K562 (cell line): Measurements from ENCODE around the gene ARHGDIA. TPM values are rescaled to one million over a fixed set of nuclear protein-coding genes. Genes with fewer than 3 reads are reported as not detected.

Experiments used
- ASH1L ChIP-seq: fragments of 450-650 bp; IDR thresholded peaks from 2 replicates; pipeline ENCODE4 v1.6.1; 2018; ENCODE audit warnings: borderline replicate concordance, mild to moderate bottlenecking, low read depth; ENCODE audit not compliant: partially characterized antibody
- ATF1 ChIP-seq, 2 experiments: fragments of 450-650 bp in 1 of 2; IDR thresholded peaks; 2 replicates each; pipeline ENCODE4 v1.6.1; 2016; ENCODE audit warnings: missing compliant biosample characterization in 1 of 2, missing genetic modification characterization in 1 of 2
- CHD1 ChIP-seq: fragments of 200-600 bp; sonication (generic); IDR thresholded peaks from one replicate; pipeline ENCODE4 v1.6.1; 2012; ENCODE audit warnings: mild to moderate bottlenecking, moderate library complexity, low read length, inconsistent platforms
- CREM ChIP-seq: IDR thresholded peaks from 2 replicates; pipeline ENCODE4 v1.6.1; 2014; ENCODE audit warnings: antibody characterized with exemption, low read depth
- DMBX1 ChIP-seq: fragments of 250-450 bp; sonication (Bioruptor Pico); IDR thresholded peaks from 2 replicates; pipeline ENCODE4 v1.8.0; 2022; ENCODE audit warnings: inconsistent platforms, mild to moderate bottlenecking, moderate library complexity, borderline replicate concordance
- ETS2 ChIP-seq: IDR thresholded peaks from 2 replicates; pipeline ENCODE4 v1.6.1; 2016; ENCODE audit warnings: borderline replicate concordance, missing genetic modification characterization, mild to moderate bottlenecking, moderate library complexity, missing compliant biosample characterization; ENCODE audit not compliant: poor library complexity, severe bottlenecking
- FOXA3 ChIP-seq, 2 experiments: fragments of 450-650 bp in 1 of 2; sonication (generic) in 1 of 2; formaldehyde crosslinking; IDR thresholded peaks in 1 of 2; conservative IDR thresholded peaks in 1 of 2; 2 replicates each; pipeline versions ENCODE4 v1.4.0 to v1.8.0; 2020 to 2022; ENCODE audit warnings: mild to moderate bottlenecking in 2 of 2, missing genetic modification reagents in 1 of 2
- GABPA ChIP-seq: fragments of 200-800 bp; sonication (Bioruptor generic); conservative IDR thresholded peaks from 2 replicates; pipeline ENCODE4 v1.6.1; 2016; ENCODE audit warnings: low read depth, missing genetic modification characterization, missing compliant biosample characterization
- NEUROD1 ChIP-seq: fragments of 150-350 bp; IDR thresholded peaks from 2 replicates; pipeline ENCODE4 v1.6.1; 2014; ENCODE audit warnings: borderline replicate concordance, low read length, low read depth; ENCODE audit not compliant: partially characterized antibody
- RREB1 ChIP-seq: fragments of 250-450 bp; sonication (Bioruptor Pico); IDR thresholded peaks from 2 replicates; pipeline ENCODE4 v1.4.0; 2020
- ZNF316 ChIP-seq: fragments of 450-650 bp; IDR thresholded peaks from 2 replicates; pipeline ENCODE4 v1.6.1; 2016
- ZNF57 ChIP-seq: fragments of 450-650 bp; formaldehyde crosslinking; IDR thresholded peaks from 2 replicates; pipeline ENCODE4 v1.4.0; 2020; ENCODE audit warnings: mild to moderate bottlenecking, moderate library complexity
- ZSCAN32 ChIP-seq: fragments of 450-650 bp; formaldehyde crosslinking; IDR thresholded peaks from 2 replicates; pipeline ENCODE4 v1.4.0; 2020; ENCODE audit warnings: mild to moderate bottlenecking, moderate library complexity
- polyA plus RNA-seq, 8 experiments: library from polyadenylated mRNA; depleted of rRNA in 4 of 8; stranded (reverse) in 5 of 8; unstranded in 3 of 8; fragments of >200 nt; fragmentation: Nextera tagmentation in 2 of 8; fragmentation: Illumina TruSeq in 1 of 8; extraction: Ambion mirVana in 2 of 8; extraction: Trizol in 1 of 8; gene quantifications; 2 replicates each; pipeline versions ENCODE4 v1.2.1 to v1.2.3, GENCODE V29; 2011 to 2014; ENCODE audit warnings: inconsistent platforms in 1 of 8, missing spikeins in 1 of 8
- total RNA-seq, 7 experiments: library from RNA; depleted of rRNA in 6 of 7; stranded (reverse); fragments of >200 nt in 6 of 7; fragmentation: Illumina TruSeq in 2 of 7; extraction: Trizol in 2 of 7; gene quantifications; 2 replicates each; pipeline versions ENCODE4 v1.2.1 to v1.2.3, GENCODE V29; 2011 to 2021; ENCODE audit warnings: low replicate concordance in 1 of 7
- TF ChIP-seq, protein P1 (sequence below): fragments of 250-450 bp; sonication (Bioruptor Pico); IDR thresholded peaks from 2 replicates; pipeline ENCODE4 v1.4.0; 2020; ENCODE audit warnings: mild to moderate bottlenecking, moderate library complexity
- TF ChIP-seq, protein P2 (sequence below): sonication (generic); formaldehyde crosslinking; IDR thresholded peaks from 2 replicates; pipeline ENCODE4 v1.8.1; 2023; ENCODE audit warnings: mild to moderate bottlenecking, missing genetic modification reagents

ARHGDIA gene
- total and polyA plus RNA-seq, 9 of the 15 experiments (the other 6 are each of a cell fraction or from before 2014, with no cell fraction given): 9.6 to 340 (median 97.6) TPM

DNA sequence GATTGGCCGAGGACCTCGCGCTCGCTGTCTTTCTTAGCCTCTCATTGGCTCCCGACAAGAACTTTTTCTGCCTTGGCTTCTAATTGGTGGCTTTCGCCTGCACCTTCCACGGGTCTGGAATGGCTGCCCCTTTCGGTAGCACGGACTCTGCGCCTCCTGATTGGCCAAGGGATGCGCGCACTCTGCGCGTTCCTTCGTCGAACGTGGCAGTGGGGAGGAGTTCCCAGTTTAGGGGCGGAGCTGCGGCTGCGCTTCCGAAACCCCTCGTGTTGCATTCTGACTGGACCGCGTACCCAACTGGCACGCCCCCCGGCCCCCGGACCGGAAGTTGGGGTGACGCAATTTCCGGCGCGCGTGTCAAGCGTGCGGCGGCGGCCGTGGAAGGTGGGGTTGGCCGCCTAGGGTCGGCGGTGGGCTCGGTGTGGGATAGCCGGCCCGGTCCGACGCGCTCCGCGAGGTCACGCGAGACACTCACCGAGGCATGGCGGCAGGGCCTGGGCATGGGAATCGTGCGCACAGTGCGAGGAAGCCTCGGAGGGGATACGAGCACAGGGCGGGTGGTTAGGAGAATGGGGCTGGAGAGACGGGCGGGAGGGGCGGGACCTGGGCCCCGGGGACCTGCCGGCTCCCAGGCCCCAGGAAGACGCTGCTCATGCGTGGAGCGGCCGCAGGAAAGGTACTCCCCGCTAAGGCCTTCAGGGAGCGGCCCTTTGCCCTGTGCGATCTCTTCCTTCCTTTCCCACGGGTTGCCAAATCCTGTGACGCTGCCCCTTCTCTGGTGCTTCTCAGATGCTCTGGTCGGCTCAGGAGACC, 10.2 kb downstream of the ARHGDIA start (continued):
- TF ChIP-seq, protein P1, sequence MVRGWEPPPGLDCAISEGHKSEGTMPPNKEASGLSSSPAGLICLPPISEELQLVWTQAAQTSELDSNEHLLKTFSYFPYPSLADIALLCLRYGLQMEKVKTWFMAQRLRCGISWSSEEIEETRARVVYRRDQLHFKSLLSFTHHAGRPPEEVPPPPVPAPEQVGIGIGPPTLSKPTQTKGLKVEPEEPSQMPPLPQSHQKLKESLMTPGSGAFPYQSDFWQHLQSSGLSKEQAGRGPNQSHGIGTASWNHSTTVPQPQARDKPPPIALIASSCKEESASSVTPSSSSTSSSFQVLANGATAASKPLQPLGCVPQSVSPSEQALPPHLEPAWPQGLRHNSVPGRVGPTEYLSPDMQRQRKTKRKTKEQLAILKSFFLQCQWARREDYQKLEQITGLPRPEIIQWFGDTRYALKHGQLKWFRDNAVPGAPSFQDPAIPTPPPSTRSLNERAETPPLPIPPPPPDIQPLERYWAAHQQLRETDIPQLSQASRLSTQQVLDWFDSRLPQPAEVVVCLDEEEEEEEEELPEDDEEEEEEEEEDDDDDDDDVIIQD (CRISPR knock-in tag): peak; percentile 93; the same call in 1 of the 2 replicates
- peak; percentile 72; the same call in 1 of the 2 replicates for TF ChIP-seq ZSCAN32 (CRISPR knock-in tag)
- TF ChIP-seq CHD1: no peak
- 0 out of 2 replicates have a peak, but pooled peaks have one; percentile 63 for TF ChIP-seq ZNF57 (CRISPR knock-in tag)
- TF ChIP-seq ZNF316: no peak
- TF ChIP-seq ETS2 (tag): no peak
- TF ChIP-seq CREM: peak; percentile 97
- TF ChIP-seq DMBX1 (CRISPR knock-in tag): peak; percentile 97
- TF ChIP-seq ASH1L: peak; percentile 100
- peak; percentile 99 for TF ChIP-seq NEUROD1
- TF ChIP-seq FOXA3 (CRISPR knock-in tag; conservative IDR thresholded peaks at IDR 0.05 in 1 of 2, IDR thresholded peaks at IDR 0.05 in 1 of 2): no peak
- peak; percentile 100 for TF ChIP-seq GABPA
- peak; percentile 43 for TF ChIP-seq ATF1 (CRISPR knock-in tag; IDR thresholded peaks at IDR 0.05)
- peak; percentile 97 for TF ChIP-seq ATF1 (tag; IDR thresholded peaks at IDR 0.05)
- TF ChIP-seq, protein P2, sequence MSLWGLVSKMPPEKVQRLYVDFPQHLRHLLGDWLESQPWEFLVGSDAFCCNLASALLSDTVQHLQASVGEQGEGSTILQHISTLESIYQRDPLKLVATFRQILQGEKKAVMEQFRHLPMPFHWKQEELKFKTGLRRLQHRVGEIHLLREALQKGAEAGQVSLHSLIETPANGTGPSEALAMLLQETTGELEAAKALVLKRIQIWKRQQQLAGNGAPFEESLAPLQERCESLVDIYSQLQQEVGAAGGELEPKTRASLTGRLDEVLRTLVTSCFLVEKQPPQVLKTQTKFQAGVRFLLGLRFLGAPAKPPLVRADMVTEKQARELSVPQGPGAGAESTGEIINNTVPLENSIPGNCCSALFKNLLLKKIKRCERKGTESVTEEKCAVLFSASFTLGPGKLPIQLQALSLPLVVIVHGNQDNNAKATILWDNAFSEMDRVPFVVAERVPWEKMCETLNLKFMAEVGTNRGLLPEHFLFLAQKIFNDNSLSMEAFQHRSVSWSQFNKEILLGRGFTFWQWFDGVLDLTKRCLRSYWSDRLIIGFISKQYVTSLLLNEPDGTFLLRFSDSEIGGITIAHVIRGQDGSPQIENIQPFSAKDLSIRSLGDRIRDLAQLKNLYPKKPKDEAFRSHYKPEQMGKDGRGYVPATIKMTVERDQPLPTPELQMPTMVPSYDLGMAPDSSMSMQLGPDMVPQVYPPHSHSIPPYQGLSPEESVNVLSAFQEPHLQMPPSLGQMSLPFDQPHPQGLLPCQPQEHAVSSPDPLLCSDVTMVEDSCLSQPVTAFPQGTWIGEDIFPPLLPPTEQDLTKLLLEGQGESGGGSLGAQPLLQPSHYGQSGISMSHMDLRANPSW (CRISPR knock-in tag): peak; percentile 23; the same call in 1 of the 2 replicates
- no peak for TF ChIP-seq RREB1 (CRISPR knock-in tag)
